HEK293 (cell line): ENCODE data around the gene ALDH4A1.

ENCODE experiments used
- CTCF ChIA-PET: fragments of 350-600 bp; formaldehyde crosslinking; extraction: SDS; loops from one replicate; lab custom pipeline; 2021; ENCODE audit warnings: antibody characterized with exemption; lab: Yijun Ruan, JAX
- POLR2A ChIA-PET: fragments of 300-600 bp; formaldehyde crosslinking; extraction: SDS; loops from one replicate; lab custom pipeline; 2020; ENCODE audit warnings: antibody characterized with exemption, inconsistent platforms; lab: Yijun Ruan, JAX
- H3K27ac ChIP-seq: fragments of 200-500 bp; sonication (Bioruptor generic); 2 replicates; pipeline ENCODE4 v1.5.1; 2014; ENCODE audit warnings: low read depth, low read length, control low read depth, inconsistent platforms; ENCODE audit errors: extremely low read depth
- H3K36me3 ChIP-seq, 2 experiments: fragments of 200-500 bp in 1 of 2; sonication (Bioruptor generic) in 1 of 2; 1 replicate in 1 of 2; 2 replicates in 1 of 2; pipeline ENCODE4 v1.5.1; 2014 to 2017; ENCODE audit warnings: inconsistent platforms in 2 of 2, low read length in 2 of 2; ENCODE audit not compliant: control insufficient read depth in 2 of 2, insufficient read depth in 1 of 2
- H3K4me1 ChIP-seq: fragments of 200-500 bp; sonication (Bioruptor generic); 2 replicates; pipeline ENCODE4 v1.5.1; 2014; ENCODE audit warnings: mild to moderate bottlenecking, low read length, inconsistent platforms; ENCODE audit not compliant: control insufficient read depth, insufficient read depth
- H3K4me3 ChIP-seq: 2 replicates; pipeline ENCODE4 v1.5.1; 2011; ENCODE audit warnings: low read depth, mild to moderate bottlenecking, control low read depth, low read length, moderate library complexity
- H3K9me3 ChIP-seq: fragments of 200-500 bp; sonication (Bioruptor generic); 2 replicates; pipeline ENCODE4 v1.5.1; 2014; ENCODE audit warnings: low read depth, low read length, inconsistent platforms; ENCODE audit not compliant: control insufficient read depth, insufficient read depth
- BCL11B ChIP-seq: fragments of 450-650 bp; formaldehyde crosslinking; IDR thresholded peaks from 2 replicates; pipeline ENCODE4 v1.5.1; 2016; ENCODE audit warnings: low read depth, missing biosample characterization, missing genetic modification characterization
- GLIS1 ChIP-seq: fragments of 450-650 bp; formaldehyde crosslinking; IDR thresholded peaks from 2 replicates; pipeline ENCODE4 v1.5.1; 2016; ENCODE audit warnings: missing biosample characterization, missing genetic modification characterization
- HOXC10 ChIP-seq: sonication (generic); formaldehyde crosslinking; IDR thresholded peaks from 2 replicates; pipeline ENCODE4 v1.8.1; 2023; ENCODE audit warnings: mild to moderate bottlenecking, missing genetic modification reagents
- KLF7 ChIP-seq: fragments of 450-650 bp; formaldehyde crosslinking; IDR thresholded peaks from 2 replicates; pipeline ENCODE4 v1.5.1; 2016; ENCODE audit warnings: missing biosample characterization, missing genetic modification characterization, borderline replicate concordance
- PRDM10 ChIP-seq: fragments of 450-650 bp; formaldehyde crosslinking; IDR thresholded peaks from 2 replicates; pipeline ENCODE4 v1.5.1; 2016; ENCODE audit warnings: missing biosample characterization, missing genetic modification characterization
- SP2 ChIP-seq: fragments of 450-650 bp; formaldehyde crosslinking; IDR thresholded peaks from 2 replicates; pipeline ENCODE4 v1.5.1; 2016; ENCODE audit warnings: missing biosample characterization, missing genetic modification characterization
- ZBTB10 ChIP-seq: fragments of 450-650 bp; formaldehyde crosslinking; IDR thresholded peaks from 2 replicates; pipeline ENCODE4 v1.5.1; 2016; ENCODE audit warnings: missing biosample characterization, missing genetic modification characterization
- ZBTB20 ChIP-seq: fragments of 450-650 bp; formaldehyde crosslinking; IDR thresholded peaks from 2 replicates; pipeline ENCODE4 v1.5.1; 2016; ENCODE audit warnings: missing biosample characterization, missing genetic modification characterization
- ZIC2 ChIP-seq: fragments of 450-650 bp; formaldehyde crosslinking; IDR thresholded peaks from 2 replicates; pipeline ENCODE4 v1.5.1; 2016; ENCODE audit warnings: missing biosample characterization, missing genetic modification characterization
- ZNF169 ChIP-seq: fragments of 450-650 bp; formaldehyde crosslinking; IDR thresholded peaks from 2 replicates; pipeline ENCODE4 v1.5.1; 2016; ENCODE audit warnings: missing biosample characterization, missing genetic modification characterization
- ZNF223 ChIP-seq: fragments of 450-650 bp; formaldehyde crosslinking; IDR thresholded peaks from 2 replicates; pipeline ENCODE4 v1.5.1; 2016; ENCODE audit warnings: missing biosample characterization, missing genetic modification characterization
- ZNF311 ChIP-seq: fragments of 450-650 bp; formaldehyde crosslinking; IDR thresholded peaks from 2 replicates; pipeline ENCODE4 v1.5.1; 2017; ENCODE audit warnings: missing biosample characterization, missing genetic modification characterization, borderline replicate concordance
- ZNF341 ChIP-seq: fragments of 450-650 bp; formaldehyde crosslinking; IDR thresholded peaks from 2 replicates; pipeline ENCODE4; 2016; ENCODE audit warnings: low read depth, missing biosample characterization, missing genetic modification characterization
- ZNF354C ChIP-seq: fragments of 450-650 bp; formaldehyde crosslinking; IDR thresholded peaks from 2 replicates; pipeline ENCODE4 v1.5.1; 2016; ENCODE audit warnings: missing biosample characterization, missing genetic modification characterization, low read depth, borderline replicate concordance
- ZNF433 ChIP-seq: fragments of 450-650 bp; formaldehyde crosslinking; IDR thresholded peaks from 2 replicates; pipeline ENCODE4 v1.5.1; 2016; ENCODE audit warnings: missing biosample characterization, missing genetic modification characterization, low read depth
- ZNF558 ChIP-seq: fragments of 450-650 bp; formaldehyde crosslinking; IDR thresholded peaks from 2 replicates; pipeline ENCODE4 v1.5.1; 2016; ENCODE audit warnings: missing biosample characterization, missing genetic modification characterization
- ZNF596 ChIP-seq: fragments of 450-650 bp; IDR thresholded peaks from 2 replicates; pipeline ENCODE4 v1.5.0; 2018; ENCODE audit warnings: missing biosample characterization, mild to moderate bottlenecking, missing genetic modification characterization, moderate library complexity
- ZNF626 ChIP-seq: fragments of 450-650 bp; sonication (Bioruptor Pico); formaldehyde crosslinking; IDR thresholded peaks from 2 replicates; pipeline ENCODE4 v1.5.1; 2018; ENCODE audit warnings: missing biosample characterization, missing genetic modification characterization, inconsistent platforms
- ZNF792 ChIP-seq: fragments of 450-650 bp; formaldehyde crosslinking; IDR thresholded peaks from 2 replicates; pipeline ENCODE4 v1.5.1; 2016; ENCODE audit warnings: missing biosample characterization, missing genetic modification characterization
- ZSCAN23 ChIP-seq: fragments of 450-650 bp; formaldehyde crosslinking; IDR thresholded peaks from 2 replicates; pipeline ENCODE4 v1.5.1; 2016; ENCODE audit warnings: missing biosample characterization, missing genetic modification characterization

The ALDH4A1 gene

GRCh38 chr1:18925279-18925678 is 22.9 kb upstream of the ALDH4A1 start:
- Histone ChIP-seq H3K27ac (no peak overlapping the region), H3K4me1 (peaks cover 9% of the 10 kb centered on the region), H3K4me3 (no peak overlapping the region), H3K9me3 (no peaks in the 10 kb centered on the region), H3K36me3 (peaks cover 0 to 10% of the 10 kb centered on the region in 2 experiments; a peak in 1 of 3 replicates)
- CTCF ChIA-PET, result interaction anchor here (7.0 kb wide), 1 partner anchor 12 kb away, joined by 68 read pairs; no protein-coding TSS in a partner anchor
- POLR2A ChIA-PET, result interaction anchor here (0.5 kb wide), 1 partner anchor 31 kb away, joined by 3 read pairs; no protein-coding TSS in a partner anchor
- TF ChIP-seq ZNF354C (tag by site-specific recombination), result no peak
- no peak for TF ChIP-seq GLIS1 (tag by site-specific recombination)
- no peak for TF ChIP-seq KLF7 (tag by site-specific recombination)
- TF ChIP-seq ZNF792, result no peak

GRCh38 chr1:18924221-18924691 is 21.9 kb upstream of the ALDH4A1 start:
- no peaks in the 10 kb centered on the region for H3K9me3 ChIP-seq
- H3K36me3 ChIP-seq, result peaks cover 0 to 15% of the 10 kb centered on the region in 2 experiments; a peak in 1 of 3 replicates
- H3K4me3 ChIP-seq, result no peak overlapping the region
- POLR2A ChIA-PET, result interaction anchor here (1.2 kb wide), 1 partner anchor 10 kb away, joined by 6 read pairs; no protein-coding TSS in a partner anchor
- H3K4me1 ChIP-seq, result peaks cover 9% of the 10 kb centered on the region
- CTCF ChIA-PET, result interaction anchor here (0.7 to 7.0 kb wide), 5 partner anchors 11 to 610 kb away, joined by 3 to 68 read pairs (median 3); no protein-coding TSS in a partner anchor
- H3K27ac ChIP-seq, result no peak overlapping the region
- TF ChIP-seq SP2 (tag by site-specific recombination), result peak; percentile 45
- no peak for TF ChIP-seq HOXC10 (CRISPR knock-in tag)
- no peak for TF ChIP-seq ZNF558 (tag by site-specific recombination)

- H3K4me1 ChIP-seq, result peaks cover 9% of the 10 kb centered on the region
- ChIA-PET CTCF (interaction anchor here (0.9 to 7.0 kb wide), 4 partner anchors 11 to 51 kb away, joined by 3 to 68 read pairs (median 4); no protein-coding TSS in a partner anchor), POLR2A (interaction anchor here (1.2 kb wide), 1 partner anchor 9 kb away, joined by 6 read pairs; no protein-coding TSS in a partner anchor)
- peaks cover 0 to 15% of the 10 kb centered on the region in 2 experiments; a peak in 1 of 3 replicates for H3K36me3 ChIP-seq
- no peak overlapping the region for H3K27ac ChIP-seq
- TF ChIP-seq KLF7 (tag by site-specific recombination), result no peak
- TF ChIP-seq ZBTB10 (tag by site-specific recombination), result no peak
- no peak for TF ChIP-seq BCL11B (tag by site-specific recombination)
- no peak for TF ChIP-seq ZNF169
- TF ChIP-seq ZNF433, result no peak
- TF ChIP-seq ZNF341 (tag by site-specific recombination), result no peak
- TF ChIP-seq ZNF311 (tag by site-specific recombination), result no peak
- no peak for TF ChIP-seq ZBTB20
- TF ChIP-seq PRDM10, result no peak
- no peak for TF ChIP-seq ZSCAN23 (tag by site-specific recombination)
- no peak for TF ChIP-seq ZNF223 (tag by site-specific recombination)
- no peak for TF ChIP-seq ZNF626 (tag by site-specific recombination)
- no peak for TF ChIP-seq ZIC2 (tag by site-specific recombination)
- TF ChIP-seq ZNF596 (tag by site-specific recombination), result no peak
- TF ChIP-seq, all 188 proteins: peak for 0
- no peaks in the 10 kb centered on the region for H3K9me3 ChIP-seq
- H3K4me3 ChIP-seq, result no peak overlapping the region
Measured at GRCh38 chr1:18923756-18924211, 21.4 kb upstream of the ALDH4A1 start.
